Activated CD8-positive, alpha-beta memory T cell treated with anti-CD3 and anti-CD28 coated beads for 24 hours (primary cell): ENCODE measurements around the gene GARRE1.
"Not testable (repeated sequence)": the region's sequence is repeated elsewhere in the genome, so short reads cannot be mapped to it uniquely, and the experiment has no call there.

Experiments used
- DNase-seq: peaks from one replicate; pipeline ENCODE4 v3.0.0-alpha.2; 2020

GARRE1 gene

GRCh38 chr19:34231439-34231838, 22.9 kb upstream of the GARRE1 start:
- no peak for DNase-seq

DNA sequence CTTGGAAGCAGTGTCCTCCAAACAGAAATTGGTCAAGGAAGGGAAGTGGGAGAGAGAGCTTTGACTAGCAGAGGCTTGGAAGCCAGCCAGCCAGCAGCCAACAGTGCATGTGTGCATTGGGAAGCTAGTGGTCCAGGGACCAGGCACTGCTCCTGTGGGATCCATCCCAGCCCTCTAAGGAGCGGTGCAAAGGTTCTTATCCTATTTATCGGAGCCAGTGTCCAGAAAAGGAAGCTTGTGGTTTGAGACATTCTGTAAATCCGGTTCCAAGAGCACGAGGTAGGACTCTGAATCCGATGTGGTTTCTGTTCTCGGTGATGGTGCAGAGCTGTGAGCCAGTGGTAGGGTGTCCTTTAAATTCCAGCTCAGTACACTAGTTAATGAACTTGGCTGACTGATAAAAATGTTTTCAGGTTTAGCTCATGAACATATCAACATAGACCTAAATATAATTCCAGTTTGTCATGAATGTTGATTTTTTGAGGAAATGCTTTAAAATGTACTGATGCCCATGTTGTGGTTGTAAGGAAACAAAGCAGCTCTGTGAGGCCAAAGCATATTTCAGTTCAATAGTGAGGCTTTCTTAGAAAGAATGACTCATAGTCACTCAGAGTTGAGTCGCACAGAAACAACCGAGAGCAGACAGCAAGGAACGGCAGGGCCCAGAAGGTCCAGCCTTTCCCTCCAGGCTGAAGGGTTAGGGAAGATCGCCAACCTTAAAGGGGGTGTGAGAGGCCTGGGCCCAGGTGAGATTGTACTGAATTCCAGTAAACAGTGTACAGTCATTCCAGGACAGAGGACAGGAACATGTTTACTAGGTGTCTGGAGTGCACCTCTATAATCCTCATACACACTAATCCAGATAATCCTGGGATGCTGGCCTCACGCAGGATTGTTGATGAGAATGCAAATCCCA, 21.5 kb upstream of the GARRE1 start:
- no peak for DNase-seq

- DNase-seq = no peak
Measured at GRCh38 chr19:34235425-34235940, 18.9 kb upstream of the GARRE1 start.

DNA sequence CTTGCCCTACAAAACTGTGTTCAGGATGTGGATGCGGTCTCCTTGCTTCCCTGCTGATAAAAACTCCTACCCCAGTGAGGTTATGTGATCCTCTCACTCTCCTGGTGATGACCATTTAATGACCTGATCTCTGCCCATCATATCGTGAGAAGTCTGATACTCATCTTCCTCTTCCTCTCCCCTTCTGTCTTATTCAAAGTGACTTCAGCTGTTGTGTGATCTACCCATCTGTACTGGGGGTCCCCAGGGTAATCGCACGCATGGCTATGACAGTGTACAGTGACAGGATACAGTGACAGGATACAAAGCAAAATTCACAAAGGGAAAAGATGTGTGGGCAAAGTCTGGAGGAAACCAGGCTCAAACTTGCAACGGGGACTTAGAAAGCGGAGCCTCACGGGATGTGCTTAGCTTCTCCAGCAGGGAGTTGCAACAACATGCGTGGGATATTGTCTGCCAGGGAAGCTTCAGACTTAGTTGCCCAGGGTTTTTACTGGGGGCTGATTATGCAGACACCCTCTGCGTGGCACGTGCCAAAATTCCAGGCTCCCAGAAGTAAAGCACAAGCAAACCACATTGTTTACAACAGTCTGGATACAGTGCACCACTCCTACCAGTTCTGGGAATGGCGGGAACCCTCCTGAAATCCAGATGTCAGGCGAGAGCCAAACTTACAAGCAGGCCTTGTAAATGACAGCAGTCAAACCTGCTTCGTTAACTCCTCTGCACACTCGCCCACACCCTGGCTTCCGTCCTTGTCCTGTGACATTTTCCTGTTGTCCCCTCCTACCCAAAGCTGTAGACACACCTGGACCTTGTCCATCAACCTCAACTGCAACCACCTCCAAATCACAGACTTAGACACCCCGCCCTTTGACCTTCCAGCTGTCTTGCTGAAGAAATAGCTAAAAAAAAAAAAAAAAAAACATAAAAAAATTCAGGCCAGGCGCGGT, 18.0 kb upstream of the GARRE1 start:
- DNase-seq = no peak

GRCh38 chr19:34237283-34237682, 17.1 kb upstream of the GARRE1 start:
- no peak for DNase-seq

- no peak for DNase-seq
Measured at GRCh38 chr19:34237939-34238338, 16.4 kb upstream of the GARRE1 start.

DNA sequence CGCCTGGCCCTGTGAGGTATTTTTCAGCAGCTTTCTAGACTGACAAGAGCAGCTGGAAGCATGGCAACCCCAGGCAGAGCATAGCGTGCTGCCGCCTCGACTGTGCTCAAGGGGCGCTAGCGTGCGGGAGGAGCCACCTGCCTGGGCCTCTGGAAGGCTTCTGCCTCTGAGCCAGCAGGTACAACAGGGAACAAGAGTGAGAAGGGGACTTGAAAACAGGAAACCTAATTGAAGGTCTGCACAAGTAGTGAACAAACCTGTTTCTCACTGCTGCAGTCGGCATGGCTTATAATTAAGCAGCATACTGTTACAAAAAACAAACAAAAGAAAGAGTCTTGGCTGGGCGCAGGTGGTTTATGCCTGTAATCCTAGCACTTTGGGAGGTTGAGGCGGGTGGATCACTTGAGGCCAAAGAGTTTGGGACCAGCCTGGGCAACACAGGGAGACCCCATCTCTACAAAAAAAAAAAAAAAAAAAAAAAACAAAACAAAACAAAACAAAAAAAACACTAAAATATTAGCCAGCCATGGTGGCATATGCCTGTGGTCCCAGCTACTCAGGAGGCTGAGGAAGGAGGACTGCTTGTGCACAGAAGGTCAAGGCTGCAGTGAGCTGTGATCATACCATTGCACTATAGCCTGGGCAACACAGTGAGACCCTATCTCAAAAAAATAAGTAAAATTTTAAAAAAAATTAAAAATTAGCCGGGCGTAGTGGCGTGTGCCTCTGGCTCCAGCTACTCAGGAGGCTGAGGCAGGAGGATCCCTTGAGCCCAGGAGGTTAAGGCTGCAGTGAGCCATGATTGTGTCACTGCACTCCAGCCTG, 12.6 kb upstream of the GARRE1 start:
- DNase-seq = no peak

DNA sequence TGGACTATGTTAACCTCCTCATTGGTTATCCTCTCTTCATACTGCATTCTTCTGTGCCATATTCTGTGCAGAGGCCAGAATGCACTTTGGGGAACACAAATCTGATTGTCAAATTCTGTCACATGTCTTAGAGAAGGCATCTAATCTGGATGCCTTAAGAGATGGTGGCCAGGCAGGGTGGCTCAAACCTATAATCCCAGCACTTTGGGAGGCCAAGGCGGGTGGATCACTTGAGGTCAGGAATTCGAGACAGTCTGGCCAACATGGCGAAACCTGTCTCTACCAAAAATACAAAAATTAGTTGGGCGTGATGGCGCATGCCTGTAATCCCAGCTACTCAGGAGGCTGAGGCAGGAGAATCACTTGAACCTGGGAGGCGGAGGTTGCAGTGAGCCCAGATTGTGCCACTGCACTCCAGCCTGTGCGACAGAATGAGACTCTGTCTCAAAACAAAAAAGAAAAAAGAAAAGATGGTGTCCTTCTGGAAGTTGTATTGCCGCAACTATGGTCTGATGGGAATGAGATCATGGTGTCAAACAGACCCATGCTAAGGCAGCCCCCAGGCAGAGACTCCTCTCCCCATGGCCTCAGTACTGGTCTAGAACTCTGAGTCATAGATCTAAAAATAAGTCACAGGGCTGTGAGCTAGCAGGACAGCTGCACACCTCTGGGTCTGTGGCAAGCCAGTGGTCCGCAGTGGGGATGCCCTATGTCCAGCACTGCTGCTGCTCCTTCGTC, 11.0 kb upstream of the GARRE1 start:
- not testable (repeated sequence) for DNase-seq

GRCh38 chr19:34243876-34244578, 10.3 kb upstream of the GARRE1 start:
- no peak for DNase-seq

DNA sequence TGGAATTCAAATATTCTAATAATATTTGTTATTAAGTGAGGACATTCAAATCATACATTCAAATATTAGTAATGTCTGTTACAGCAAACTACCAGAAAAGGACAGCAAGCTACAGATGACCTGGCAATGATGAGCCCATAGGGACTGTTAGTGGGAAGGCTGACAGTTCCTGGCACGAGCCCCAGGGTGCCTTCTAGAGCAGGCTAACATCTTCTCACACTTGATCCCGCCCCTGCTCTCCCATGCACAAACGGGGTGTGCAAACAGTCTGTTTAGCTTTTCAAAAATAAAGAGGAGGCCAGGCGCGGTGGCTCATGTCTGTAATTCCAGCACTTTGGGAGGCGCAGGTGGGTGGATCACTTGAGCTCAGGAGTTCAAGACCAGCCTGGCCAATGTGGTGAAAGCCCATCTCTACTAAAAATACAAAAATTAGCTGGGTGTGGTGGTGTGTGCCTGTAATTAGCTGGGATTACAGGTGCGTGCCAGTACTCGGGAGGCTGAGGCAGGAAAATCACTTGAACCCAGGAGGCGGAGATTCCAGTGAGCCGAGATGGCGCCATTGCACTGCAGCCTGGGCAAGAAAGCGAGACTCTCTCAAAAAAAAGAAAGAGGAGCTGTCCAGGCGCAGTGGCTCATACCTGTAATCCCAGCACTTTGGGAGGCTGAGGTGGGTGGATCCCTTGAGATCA, 9.6 kb upstream of the GARRE1 start:
- DNase-seq = no peak

- DNase-seq = no peak
Measured at GRCh38 chr19:34246340-34246739, 8.0 kb upstream of the GARRE1 start.

DNA sequence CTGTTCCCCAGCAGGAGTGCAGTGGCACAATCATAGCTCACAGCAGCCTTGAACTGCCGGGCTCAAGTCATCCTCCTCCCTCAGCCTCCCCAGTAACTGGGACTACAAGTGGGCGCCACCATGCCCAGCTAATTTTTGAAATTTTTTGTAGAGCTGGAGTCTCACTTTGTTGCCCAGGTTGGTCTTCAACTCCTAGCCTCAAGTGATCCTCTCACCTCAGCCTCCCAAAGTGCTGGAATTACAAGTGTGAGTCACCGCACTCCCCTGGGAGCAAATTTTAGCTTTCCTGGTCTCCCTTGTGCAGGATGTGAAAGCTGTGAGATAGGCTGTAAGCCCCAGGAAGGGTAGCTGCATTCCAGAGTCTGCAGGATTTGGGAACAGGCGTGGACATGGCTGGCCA, 5.4 kb upstream of the GARRE1 start:
- no peak for DNase-seq

GRCh38 chr19:34253167-34253566, 1.2 kb upstream of the GARRE1 start:
- DNase-seq = not testable (repeated sequence)

- DNase-seq = not testable (repeated sequence)
Measured at GRCh38 chr19:34253681-34254045, 691 bp upstream of the GARRE1 start.

DNA sequence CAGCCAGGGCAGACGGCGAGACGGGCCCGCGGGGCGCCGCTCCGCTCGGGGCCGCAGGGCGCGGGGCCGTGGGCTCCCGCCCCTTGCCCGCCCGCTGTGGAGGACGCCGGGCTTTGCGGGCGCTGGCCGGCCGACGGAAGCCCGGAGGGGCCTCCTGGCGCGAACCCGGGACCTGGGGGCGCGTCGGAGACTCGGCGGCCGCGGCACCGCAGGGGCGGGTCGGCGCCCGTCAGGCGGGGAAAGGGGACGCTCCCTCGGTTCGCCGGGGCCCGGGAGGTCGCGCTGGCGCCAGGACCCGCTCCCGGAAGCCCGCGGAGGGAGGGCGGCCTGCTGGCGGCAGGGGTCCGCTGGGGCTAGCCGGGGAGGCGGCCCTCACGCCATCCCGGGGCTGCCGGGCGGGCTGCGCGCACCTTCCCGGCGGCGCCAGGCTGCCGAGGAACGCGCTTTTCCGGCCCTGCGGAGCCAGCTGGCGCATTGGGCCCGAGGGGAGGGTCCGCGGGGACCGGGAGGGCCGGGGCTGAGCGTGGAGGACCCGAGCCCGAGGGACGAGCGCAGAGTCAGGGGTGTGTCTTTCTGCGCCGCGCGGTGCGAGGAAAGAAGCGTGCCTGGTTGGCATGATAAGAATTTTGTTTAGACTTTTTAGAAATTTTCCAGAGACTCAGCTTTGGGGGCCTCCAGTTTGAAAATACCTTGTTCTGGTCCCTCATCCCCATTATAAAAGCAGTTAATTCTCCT, 511 bp downstream of the GARRE1 start:
- peak; percentile 74 for DNase-seq

- DNase-seq = no peak
Measured at GRCh38 chr19:34255546-34255945, 1.2 kb downstream of the GARRE1 start.

- no peak for DNase-seq
Measured at GRCh38 chr19:34256835-34257558, 2.6 kb downstream of the GARRE1 start.

DNA sequence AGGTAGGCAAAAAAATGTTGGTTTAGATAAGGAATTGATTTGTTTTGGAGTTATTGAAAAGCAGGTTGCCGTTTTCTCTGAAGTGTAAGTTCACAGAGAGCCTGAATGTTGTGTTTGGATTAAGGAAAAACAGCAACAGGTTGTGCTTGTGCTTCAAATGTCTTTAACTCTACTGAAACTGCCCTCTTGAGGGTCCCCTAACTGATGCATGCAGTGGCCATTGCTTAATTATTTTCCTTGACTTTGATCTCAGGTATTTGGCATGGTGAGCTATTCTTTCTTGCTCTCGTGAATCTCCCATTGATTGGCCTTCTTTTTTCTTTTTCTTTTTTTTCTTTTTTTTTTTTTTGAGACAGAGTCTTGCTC, 3.2 kb downstream of the GARRE1 start:
- no peak for DNase-seq
